ENCODE data around the gene TNNC1.

Gene TNNC1

GRCh38 chr3:52443791-52444687 is 9.8 kb downstream of the TNNC1 start:
- DNase-seq (ENCODE audit: low read depth), result no peak

- DNase-seq (ENCODE audit: low read depth), result no peak
Observed at GRCh38 chr3:52443268-52443610, 10.6 kb downstream of the TNNC1 start.

GRCh38 chr3:52442409-52443267 is 11.2 kb downstream of the TNNC1 start:
- DNase-seq (ENCODE audit: low read depth), result no peak

GRCh38 chr3:52441772-52442332 is 12.0 kb downstream of the TNNC1 start:
- DNase-seq (ENCODE audit: low read depth), result no peak

- DNase-seq (ENCODE audit: low read depth), result no peak
Observed at GRCh38 chr3:52441091-52441771, 12.6 kb downstream of the TNNC1 start.

GRCh38 chr3:52440671-52441070 is 13.2 kb downstream of the TNNC1 start:
- no peak for DNase-seq (ENCODE audit: low read depth)

- no peak for DNase-seq (ENCODE audit: low read depth)
Observed at GRCh38 chr3:52440249-52440551, 13.6 kb downstream of the TNNC1 start.

- no peak for DNase-seq (ENCODE audit: low read depth)
Observed at GRCh38 chr3:52439426-52440248, 14.2 kb downstream of the TNNC1 start.

- no peak for DNase-seq (ENCODE audit: low read depth)
Observed at GRCh38 chr3:52438579-52439425, 15.0 kb downstream of the TNNC1 start.

GRCh38 chr3:52438104-52438376 is 15.8 kb downstream of the TNNC1 start:
- no peak for DNase-seq (ENCODE audit: low read depth)

- no peak for DNase-seq (ENCODE audit: low read depth)
Observed at GRCh38 chr3:52437326-52438103, 16.3 kb downstream of the TNNC1 start.

- DNase-seq (ENCODE audit: low read depth), result peak; percentile 21
Observed at GRCh38 chr3:52436500-52437149, 17.2 kb downstream of the TNNC1 start.

GRCh38 chr3:52435246-52436101 is 18.4 kb downstream of the TNNC1 start:
- DNase-seq (ENCODE audit: low read depth), result no peak

- DNase-seq (ENCODE audit: low read depth), result no peak
Observed at GRCh38 chr3:52434491-52435115, 19.2 kb downstream of the TNNC1 start.

- no peak for DNase-seq (ENCODE audit: low read depth)
Observed at GRCh38 chr3:52433996-52434479, 19.8 kb downstream of the TNNC1 start.

GRCh38 chr3:52433328-52433995 is 20.4 kb downstream of the TNNC1 start:
- no peak for DNase-seq (ENCODE audit: low read depth)

- DNase-seq (ENCODE audit: low read depth), result no peak
Observed at GRCh38 chr3:52432691-52433141, 21.1 kb downstream of the TNNC1 start.

Data from iris pigment epithelial cell (primary cell).